SK-N-SH treated with all-trans-retinoic acid at 6 μM for 48 hours (cell line): Measurements from ENCODE around the gene EIF1AX.

ENCODE experiments used
- ARNTL ChIP-seq: fragments of 450-650 bp; formaldehyde crosslinking; IDR thresholded peaks from 2 replicates; pipeline ENCODE4 v1.5.0; 2020; ENCODE audit warnings: low read depth, mild to moderate bottlenecking, moderate library complexity, borderline replicate concordance
- OSR1 ChIP-seq: fragments of 250-450 bp; sonication (Bioruptor Pico); IDR thresholded peaks from 2 replicates; pipeline ENCODE4 v1.8.0; 2022; ENCODE audit warnings: moderate library complexity, mild to moderate bottlenecking, inconsistent platforms
- TOX ChIP-seq: fragments of 250-450 bp; sonication (Bioruptor Pico); IDR thresholded peaks from 2 replicates; pipeline ENCODE4 v1.8.0; 2021; ENCODE audit warnings: mild to moderate bottlenecking, moderate library complexity, borderline replicate concordance
- TF ChIP-seq, protein P1 (sequence below): fragments of 250-450 bp; sonication (Bioruptor Pico); IDR thresholded peaks from 2 replicates; pipeline ENCODE4 v1.8.0; 2020; ENCODE audit warnings: mild to moderate bottlenecking, moderate library complexity, borderline replicate concordance

DNA sequence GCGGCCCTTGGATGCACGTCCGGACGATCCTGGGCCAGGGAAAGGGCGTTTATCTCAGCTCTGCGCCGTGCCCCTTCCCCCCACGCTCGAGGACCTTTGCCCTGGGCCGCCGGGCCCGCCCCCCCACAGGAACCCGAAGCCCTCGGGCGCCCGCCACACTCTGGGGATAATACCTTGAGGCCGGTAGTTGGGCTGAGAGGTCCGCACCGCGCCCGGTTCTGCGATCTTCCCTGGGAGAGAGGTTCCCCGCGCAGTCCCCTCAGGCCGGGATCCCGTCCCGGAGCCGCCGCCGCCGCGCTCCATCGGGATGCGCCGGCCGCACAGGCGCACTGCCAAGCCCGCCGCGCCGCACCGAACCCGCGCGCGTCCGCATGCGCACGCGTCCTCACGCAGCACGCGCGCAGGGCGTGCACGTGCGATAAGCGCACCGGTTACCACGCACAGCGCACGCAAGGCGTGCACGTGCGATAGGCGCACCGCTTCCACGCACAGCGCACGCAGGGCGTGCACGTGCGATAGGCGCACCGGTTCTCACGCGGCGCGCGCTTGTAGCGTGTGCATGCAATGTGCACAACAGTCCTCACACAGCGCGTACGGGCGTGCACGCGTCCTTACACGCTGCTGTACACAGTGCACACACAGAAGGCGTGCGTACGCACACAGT is 24.9 kb downstream of the EIF1AX start, which contains the start of gene MAP7D2:
- TF ChIP-seq TOX (no peak), ARNTL (CRISPR knock-in tag) (no peak), OSR1 (CRISPR knock-in tag) (no peak)
- TF ChIP-seq, protein P1, sequence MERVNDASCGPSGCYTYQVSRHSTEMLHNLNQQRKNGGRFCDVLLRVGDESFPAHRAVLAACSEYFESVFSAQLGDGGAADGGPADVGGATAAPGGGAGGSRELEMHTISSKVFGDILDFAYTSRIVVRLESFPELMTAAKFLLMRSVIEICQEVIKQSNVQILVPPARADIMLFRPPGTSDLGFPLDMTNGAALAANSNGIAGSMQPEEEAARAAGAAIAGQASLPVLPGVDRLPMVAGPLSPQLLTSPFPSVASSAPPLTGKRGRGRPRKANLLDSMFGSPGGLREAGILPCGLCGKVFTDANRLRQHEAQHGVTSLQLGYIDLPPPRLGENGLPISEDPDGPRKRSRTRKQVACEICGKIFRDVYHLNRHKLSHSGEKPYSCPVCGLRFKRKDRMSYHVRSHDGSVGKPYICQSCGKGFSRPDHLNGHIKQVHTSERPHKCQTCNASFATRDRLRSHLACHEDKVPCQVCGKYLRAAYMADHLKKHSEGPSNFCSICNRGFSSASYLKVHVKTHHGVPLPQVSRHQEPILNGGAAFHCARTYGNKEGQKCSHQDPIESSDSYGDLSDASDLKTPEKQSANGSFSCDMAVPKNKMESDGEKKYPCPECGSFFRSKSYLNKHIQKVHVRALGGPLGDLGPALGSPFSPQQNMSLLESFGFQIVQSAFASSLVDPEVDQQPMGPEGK (CRISPR knock-in tag), result no peak
